Mesendoderm (in vitro differentiated cells): ENCODE measurements around the gene KCTD1.

Experiments used
- DNase-seq: peaks from one replicate; pipeline ENCODE4 v3.0.0; 2013
- H2AK5ac ChIP-seq: 2 replicates; pipeline ENCODE4 v1.6.1; 2013; ENCODE audit warnings: low read length, inconsistent platforms
- H2BK120ac ChIP-seq: 2 replicates; pipeline ENCODE4 v1.6.1; 2013; ENCODE audit warnings: low read depth, mild to moderate bottlenecking, low read length, moderate library complexity, mixed read lengths
- H2BK15ac ChIP-seq: replicated peaks from 2 replicates; pipeline ENCODE4 v1.6.1; 2013; ENCODE audit warnings: low read depth, mild to moderate bottlenecking, moderate library complexity
- H2BK5ac ChIP-seq: 2 replicates; pipeline ENCODE4 v1.6.1; 2013; ENCODE audit warnings: low read length, inconsistent platforms
- H3K18ac ChIP-seq: 2 replicates; pipeline ENCODE4 v1.6.1; 2013; ENCODE audit warnings: mild to moderate bottlenecking, low read length, mixed read lengths
- H3K23ac ChIP-seq: one replicate; pipeline ENCODE4 v1.6.1; 2013; ENCODE audit warnings: low read length
- H3K27ac ChIP-seq: 2 replicates; pipeline ENCODE4 v1.5.1; 2013; ENCODE audit warnings: low read depth, mild to moderate bottlenecking, inconsistent platforms, low read length, moderate library complexity
- H3K27me3 ChIP-seq: 2 replicates; pipeline ENCODE4 v1.6.1; 2013; ENCODE audit warnings: low read length, control low read depth, mild to moderate bottlenecking, inconsistent platforms; ENCODE audit not compliant: insufficient read depth, poor library complexity
- H3K36me3 ChIP-seq: 2 replicates; pipeline ENCODE4 v1.6.1; 2013; ENCODE audit warnings: low read length, inconsistent platforms; ENCODE audit not compliant: control insufficient read depth, insufficient read depth
- H3K4ac ChIP-seq: one replicate; pipeline ENCODE4 v1.6.1; 2013; ENCODE audit warnings: low read depth, mild to moderate bottlenecking, low read length, moderate library complexity
- H3K4me1 ChIP-seq: 2 replicates; pipeline ENCODE4 v1.6.1; 2013; ENCODE audit warnings: low read depth, low read length, inconsistent platforms; ENCODE audit not compliant: control insufficient read depth
- H3K4me2 ChIP-seq: 2 replicates; pipeline ENCODE4 v1.6.1; 2013; ENCODE audit warnings: low read length
- H3K4me3 ChIP-seq: 2 replicates; pipeline ENCODE4 v1.5.1; 2013; ENCODE audit warnings: mild to moderate bottlenecking, low read length
- H3K56ac ChIP-seq: one replicate; pipeline ENCODE4 v1.6.1; 2013; ENCODE audit warnings: low read length
- H3K79me1 ChIP-seq: 2 replicates; pipeline ENCODE4 v1.6.1; 2013; ENCODE audit warnings: low read length, inconsistent platforms
- H3K79me2 ChIP-seq: 2 replicates; pipeline ENCODE4 v1.6.1; 2013; ENCODE audit warnings: mild to moderate bottlenecking, low read length; ENCODE audit not compliant: control insufficient read depth, insufficient read depth
- H3K9ac ChIP-seq: 2 replicates; pipeline ENCODE4 v1.6.1; 2013; ENCODE audit warnings: low read length, inconsistent platforms
- H4K5ac ChIP-seq: one replicate; pipeline ENCODE4 v1.6.1; 2013; ENCODE audit warnings: low read length
- H4K8ac ChIP-seq: one replicate; pipeline ENCODE4 v1.6.1; 2013; ENCODE audit warnings: low read depth, mild to moderate bottlenecking, control low read depth, low read length, moderate library complexity
- WGBS: extraction: QIAGEN DNeasy Blood & Tissue Kit; methylation state at CpG from one replicate; pipeline ENCODE4 v1.1.7; 2013; ENCODE audit warnings: low lambda C conversion rate, missing lambda C conversion rate; ENCODE audit not compliant: insufficient coverage; ENCODE audit errors: extremely low coverage; 5-methylcytosine and 5-hydroxymethylcytosine counted together

KCTD1 gene

DNA sequence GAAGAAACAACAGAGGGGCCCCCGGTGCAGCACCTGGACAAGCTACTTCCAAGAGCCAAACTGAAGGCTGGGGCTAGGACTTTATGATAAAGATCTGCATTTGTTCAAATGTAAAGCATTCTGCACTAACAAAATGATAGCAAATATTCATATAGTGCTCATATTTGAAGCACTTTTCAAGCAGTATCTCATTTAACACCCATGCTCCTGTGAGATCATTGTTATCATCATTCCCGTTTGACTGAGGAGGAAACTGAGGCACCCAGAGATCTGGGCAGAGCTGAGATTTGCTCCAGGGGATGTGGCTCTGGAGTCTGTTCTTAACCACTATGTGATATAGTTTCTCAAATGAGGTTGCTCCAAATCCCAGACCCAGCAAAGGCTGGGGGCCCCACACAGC is 9.8 kb downstream of the KCTD1 start:
- H3K27ac ChIP-seq, result no peak overlapping the region
- no peak overlapping the region for H3K18ac ChIP-seq
- H2AK5ac ChIP-seq, result no peak overlapping the region
- H2BK15ac ChIP-seq, result no peak overlapping the region
- no CpG with 5 or more reads among the region's 2 CpGs for WGBS
- no peak overlapping the region for H2BK5ac ChIP-seq
- H3K79me2 ChIP-seq, result no peaks in the 10 kb centered on the region
- H3K4ac ChIP-seq, result no peak overlapping the region
- H3K27me3 ChIP-seq, result no peaks in the 10 kb centered on the region
- H3K79me1 ChIP-seq, result no peaks in the 10 kb centered on the region
- no peak overlapping the region for H3K4me3 ChIP-seq
- H3K4me2 ChIP-seq, result no peak overlapping the region
- no peak overlapping the region for H3K23ac ChIP-seq
- H3K4me1 ChIP-seq, result no peaks in the 10 kb centered on the region
- DNase-seq, result no peak
- no peak overlapping the region for H4K5ac ChIP-seq
- H3K9ac ChIP-seq, result no peak overlapping the region
- no peaks in the 10 kb centered on the region for H3K36me3 ChIP-seq
- no peak overlapping the region for H3K56ac ChIP-seq
- no peak overlapping the region for H4K8ac ChIP-seq
- H2BK120ac ChIP-seq, result no peak overlapping the region

- Histone ChIP-seq H3K56ac (no peak overlapping the region), H3K4me3 (no peak overlapping the region), H2AK5ac (no peak overlapping the region), H3K27me3 (no peaks in the 10 kb centered on the region), H3K4me2 (no peak overlapping the region), H3K18ac (no peak overlapping the region), H3K79me1 (no peaks in the 10 kb centered on the region), H2BK15ac (no peak overlapping the region), H4K8ac (no peak overlapping the region), H3K79me2 (no peaks in the 10 kb centered on the region), H3K4ac (no peak overlapping the region), H3K36me3 (no peaks in the 10 kb centered on the region), H4K5ac (no peak overlapping the region), H3K4me1 (no peaks in the 10 kb centered on the region), H2BK5ac (no peak overlapping the region), H3K9ac (no peak overlapping the region), H2BK120ac (no peak overlapping the region), H3K27ac (no peak overlapping the region), H3K23ac (no peak overlapping the region)
- DNase-seq, result no peak
- WGBS, result no CpG with 5 or more reads among the region's 4 CpGs
Measured at GRCh38 chr18:26536664-26537063, 11.7 kb downstream of the KCTD1 start.

- no peak overlapping the region for H2AK5ac ChIP-seq
- no peaks in the 10 kb centered on the region for H3K79me1 ChIP-seq
- H3K4me3 ChIP-seq, result no peak overlapping the region
- H2BK5ac ChIP-seq, result no peak overlapping the region
- H3K18ac ChIP-seq, result no peak overlapping the region
- H3K4me2 ChIP-seq, result no peak overlapping the region
- H3K27ac ChIP-seq, result no peak overlapping the region
- no peak overlapping the region for H4K8ac ChIP-seq
- no peak overlapping the region for H3K23ac ChIP-seq
- H2BK15ac ChIP-seq, result no peak overlapping the region
- no peaks in the 10 kb centered on the region for H3K27me3 ChIP-seq
- no CpG with 5 or more reads among the region's 1 CpG for WGBS
- DNase-seq, result peak; percentile 40
- no peaks in the 10 kb centered on the region for H3K79me2 ChIP-seq
- no peak overlapping the region for H3K56ac ChIP-seq
- H2BK120ac ChIP-seq, result no peak overlapping the region
- H3K4me1 ChIP-seq, result no peaks in the 10 kb centered on the region
- H3K4ac ChIP-seq, result no peak overlapping the region
- no peaks in the 10 kb centered on the region for H3K36me3 ChIP-seq
- H3K9ac ChIP-seq, result no peak overlapping the region
- H4K5ac ChIP-seq, result no peak overlapping the region
Measured at GRCh38 chr18:26536032-26536431, 12.3 kb downstream of the KCTD1 start.

DNA sequence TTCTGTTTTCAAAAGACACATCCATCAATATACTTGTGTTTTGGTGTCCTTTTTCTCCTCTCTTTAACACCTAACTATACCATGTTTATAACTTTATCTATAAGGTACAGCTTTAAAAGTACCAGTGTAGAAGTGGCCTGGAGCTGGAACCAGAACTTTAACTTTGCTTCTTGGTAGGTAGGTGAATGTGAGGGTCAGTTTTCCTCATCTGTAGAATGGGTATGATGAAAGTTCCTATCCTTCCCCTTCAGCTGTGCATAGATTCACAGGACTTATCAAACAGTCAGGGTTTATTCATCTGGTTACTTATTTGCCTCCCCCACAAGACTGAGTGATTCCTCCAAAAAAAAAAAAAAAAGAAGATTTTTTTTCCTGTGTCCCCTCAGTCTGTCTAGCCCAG is 12.7 kb downstream of the KCTD1 start:
- no peak overlapping the region for H3K9ac ChIP-seq
- no peak overlapping the region for H2BK5ac ChIP-seq
- no peak overlapping the region for H3K18ac ChIP-seq
- H4K5ac ChIP-seq, result no peak overlapping the region
- no peak overlapping the region for H3K4me2 ChIP-seq
- H3K36me3 ChIP-seq, result no peaks in the 10 kb centered on the region
- H2BK15ac ChIP-seq, result no peak overlapping the region
- H4K8ac ChIP-seq, result no peak overlapping the region
- no peaks in the 10 kb centered on the region for H3K4me1 ChIP-seq
- H3K23ac ChIP-seq, result no peak overlapping the region
- no peak overlapping the region for H3K4ac ChIP-seq
- H3K4me3 ChIP-seq, result no peak overlapping the region
- H3K27me3 ChIP-seq, result no peaks in the 10 kb centered on the region
- no peak overlapping the region for H3K27ac ChIP-seq
- H2AK5ac ChIP-seq, result no peak overlapping the region
- no peak overlapping the region for H2BK120ac ChIP-seq
- DNase-seq, result no peak
- no peaks in the 10 kb centered on the region for H3K79me1 ChIP-seq
- no peak overlapping the region for H3K56ac ChIP-seq
- no peaks in the 10 kb centered on the region for H3K79me2 ChIP-seq

DNA sequence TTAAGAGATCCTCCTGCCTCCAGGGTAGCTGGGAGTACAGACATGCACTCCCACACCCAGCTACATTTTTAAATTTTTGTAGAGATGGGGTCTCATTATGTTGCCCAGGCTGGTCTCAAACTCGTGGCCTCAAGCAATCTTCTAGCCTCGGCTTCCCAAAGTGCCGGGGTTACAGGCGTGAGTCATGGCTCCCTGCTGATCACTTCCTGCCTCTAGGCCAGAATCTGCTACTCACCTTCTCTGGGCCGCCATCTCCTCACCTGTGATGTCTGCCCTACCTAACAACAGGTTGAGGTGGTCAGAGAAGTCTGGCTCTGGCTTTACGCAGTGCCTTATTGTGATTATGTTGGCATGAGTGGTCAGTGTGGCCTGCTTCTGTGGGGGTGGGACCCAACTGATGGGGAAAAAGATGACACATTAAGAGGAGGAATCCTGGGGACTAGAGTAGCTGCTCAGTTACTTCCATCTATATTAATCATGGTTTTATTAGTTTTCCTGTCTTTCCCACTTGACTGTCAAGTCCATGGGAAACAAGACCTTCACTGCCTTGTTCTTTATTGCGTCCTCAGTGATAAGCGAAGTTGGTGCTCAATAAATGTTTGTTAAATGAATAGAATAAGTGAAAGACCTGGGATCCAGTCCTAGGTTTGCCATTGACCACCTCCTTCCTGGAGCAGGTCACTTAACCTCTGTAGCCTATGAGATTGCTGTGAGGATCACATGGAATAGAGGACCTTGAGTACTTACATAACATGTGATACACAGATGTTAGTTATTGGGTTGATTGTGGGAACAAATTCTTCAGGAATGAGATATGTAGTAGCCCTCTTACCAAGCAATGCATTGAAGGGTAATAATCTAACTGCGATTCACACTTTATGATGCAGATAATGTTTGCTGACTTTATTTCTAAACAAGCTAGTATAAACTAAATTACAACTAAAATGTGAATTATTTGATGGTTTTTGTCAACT is 15.7 kb downstream of the KCTD1 start:
- Histone ChIP-seq H3K9ac (no peak overlapping the region), H4K5ac (no peak overlapping the region), H3K4me1 (no peaks in the 10 kb centered on the region), H2BK15ac (no peak overlapping the region), H3K23ac (no peak overlapping the region), H3K36me3 (no peaks in the 10 kb centered on the region), H3K4ac (no peak overlapping the region), H3K27me3 (no peaks in the 10 kb centered on the region), H2BK5ac (no peak overlapping the region), H4K8ac (no peak overlapping the region), H3K79me1 (no peaks in the 10 kb centered on the region), H3K79me2 (no peaks in the 10 kb centered on the region), H3K56ac (no peak overlapping the region), H3K4me3 (no peak overlapping the region), H3K18ac (no peak overlapping the region), H3K27ac (no peak overlapping the region), H2AK5ac (no peak overlapping the region), H2BK120ac (no peak overlapping the region), H3K4me2 (no peak overlapping the region)
- DNase-seq, result peak; percentile 71
- WGBS, result no CpG with 5 or more reads among the region's 9 CpGs
